SK-N-MC (cell line): Measurements from ENCODE around the gene KLHDC2.
"Not testable (repeated sequence)": the region's sequence is repeated elsewhere in the genome, so short reads cannot be mapped to it uniquely, and the experiment has no call there.

Experiments used
- DNase-seq: peaks from one replicate; pipeline ENCODE4 v3.0.0-alpha.2; 2011; ENCODE audit warnings: low read depth, low spot score
- H3K27ac ChIP-seq: fragments of 200-600 bp; sonication (generic); 2 replicates; pipeline ENCODE4 v1.5.1; 2016; ENCODE audit warnings: mixed run types
- H3K36me3 ChIP-seq: fragments of 200-600 bp; sonication (generic); 2 replicates; pipeline ENCODE4 v1.6.1; 2017; ENCODE audit warnings: antibody characterized with exemption, low read length, mixed read lengths; ENCODE audit not compliant: insufficient read depth
- H3K4me3 ChIP-seq: fragments of 200-600 bp; sonication (generic); 2 replicates; pipeline ENCODE4 v1.5.1; 2016
- H3K9ac ChIP-seq: fragments of 200-600 bp; sonication (generic); 2 replicates; pipeline ENCODE4 v1.8.0; 2017; ENCODE audit warnings: mixed run types, mixed read lengths; ENCODE audit not compliant: insufficient read length
- H3K9me3 ChIP-seq: fragments of 200-600 bp; sonication (generic); 2 replicates; pipeline ENCODE4 v1.6.1; 2017; ENCODE audit warnings: low read depth, mild to moderate bottlenecking, antibody characterized with exemption, low read length, moderate library complexity, mixed read lengths
- EZH2 ChIP-seq: fragments of 200-600 bp; sonication (generic); IDR thresholded peaks from one replicate; pipeline ENCODE4 v1.6.1; 2017; ENCODE audit warnings: antibody characterized with exemption
- FOXP2 ChIP-seq: optimal IDR thresholded peaks from 2 replicates; pipeline ENCODE3; 2011; ENCODE audit warnings: mild to moderate bottlenecking, moderate library complexity; ENCODE audit not compliant: insufficient read depth; ENCODE audit errors: extremely low read length, control extremely low read depth
- POLR2AphosphoS5 ChIP-seq: IDR thresholded peaks from 2 replicates; pipeline ENCODE4 v1.6.1; 2012; ENCODE audit warnings: mild to moderate bottlenecking, low read depth, low read length, borderline replicate concordance

KLHDC2 gene

DNA sequence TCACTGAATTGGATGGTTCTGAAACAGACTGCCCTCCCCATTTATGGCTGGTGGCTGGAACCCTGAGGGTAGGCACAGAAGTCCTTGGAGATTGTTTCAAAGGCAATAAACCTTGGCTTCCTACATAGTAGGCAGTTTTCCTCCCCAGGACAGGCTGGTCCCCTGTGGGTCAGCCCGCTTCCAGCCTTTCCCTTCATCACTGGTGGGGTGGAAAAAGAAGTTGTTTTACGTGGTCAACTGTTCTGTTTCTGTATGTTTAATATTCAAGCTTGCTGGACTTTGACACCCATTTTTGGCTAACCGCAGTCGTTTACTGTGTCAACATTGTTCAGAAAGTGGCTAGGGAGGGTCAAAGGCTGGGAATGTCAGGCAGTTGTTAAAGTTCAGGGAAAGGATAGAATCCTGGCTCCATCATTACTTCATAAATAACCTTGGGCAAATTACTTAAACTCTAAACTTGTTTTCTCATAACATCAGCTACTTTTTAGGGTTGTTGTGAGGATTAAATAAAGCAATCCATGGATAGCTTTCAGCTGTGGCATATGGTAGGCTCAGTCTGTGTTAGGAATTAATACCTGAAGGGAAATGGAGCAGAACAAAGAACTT, 2.4 kb downstream of the KLHDC2 start:
- Histone ChIP-seq H3K4me3 (peak overlapping the region; percentile 96), H3K36me3 (peaks cover 9% of the 10 kb centered on the region), H3K9ac (peak overlapping the region; percentile 9), H3K27ac (peak overlapping the region; percentile 34), H3K9me3 (no peaks in the 10 kb centered on the region)
- TF ChIP-seq POLR2AphosphoS5 (0 out of 2 replicates have a peak, but pooled peaks have one; percentile 12), FOXP2 (no peak)
- DNase-seq = no peak

DNA sequence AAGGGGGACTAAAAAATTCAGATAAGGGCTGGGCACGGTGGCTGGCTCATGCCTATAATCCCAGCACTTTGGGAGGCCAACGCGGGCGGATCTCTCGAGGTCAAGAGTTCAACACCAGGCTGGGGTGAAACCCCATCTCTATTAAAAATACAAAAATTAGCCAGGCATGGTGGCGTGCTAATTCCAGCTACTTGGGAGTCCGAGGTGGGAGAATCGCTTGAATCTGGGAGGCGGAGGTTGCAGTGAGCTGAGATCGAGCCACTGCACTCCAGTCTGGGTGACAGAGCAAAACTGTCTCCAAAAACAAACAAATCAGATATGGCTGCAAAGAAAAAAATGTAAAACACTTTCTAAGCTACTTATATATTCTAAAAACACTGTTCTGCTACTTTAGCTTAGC, 3.7 kb downstream of the KLHDC2 start:
- H3K9ac ChIP-seq, H3K4me3 ChIP-seq, H3K9me3 ChIP-seq, DNase-seq: not testable (repeated sequence)
- peaks cover 14% of the 10 kb centered on the region for H3K36me3 ChIP-seq
- peak overlapping the region; percentile 39; the same call in 1 of the 2 replicates for H3K27ac ChIP-seq

DNA sequence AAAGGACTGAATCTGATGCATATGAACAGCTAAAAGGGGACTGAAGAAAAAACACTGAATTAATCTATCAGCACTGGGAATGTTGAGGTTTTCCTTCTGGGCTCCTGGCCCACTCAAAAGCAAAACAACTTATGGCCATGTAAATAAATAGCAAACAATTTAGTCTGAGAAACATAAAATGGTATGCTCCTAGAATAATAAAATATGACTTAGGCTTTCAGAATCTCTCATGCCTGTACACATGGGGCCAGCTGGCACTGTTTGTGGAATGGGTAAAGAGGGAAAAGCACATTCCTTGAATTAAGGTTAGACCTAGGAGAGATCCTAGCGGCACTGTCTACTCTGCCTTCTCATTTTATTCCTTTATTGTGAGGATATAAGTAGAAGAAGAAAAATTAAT, 6.2 kb downstream of the KLHDC2 start:
- Histone ChIP-seq H3K27ac (no peak overlapping the region; the same call in 1 of the 2 replicates), H3K4me3 (no peak overlapping the region), H3K9me3 (no peaks in the 10 kb centered on the region), H3K9ac (no peak overlapping the region), H3K36me3 (peaks cover 30% of the 10 kb centered on the region)
- no peak for DNase-seq
- TF ChIP-seq FOXP2 = no peak
- no peak for TF ChIP-seq POLR2AphosphoS5
- TF ChIP-seq EZH2 = no peak

DNA sequence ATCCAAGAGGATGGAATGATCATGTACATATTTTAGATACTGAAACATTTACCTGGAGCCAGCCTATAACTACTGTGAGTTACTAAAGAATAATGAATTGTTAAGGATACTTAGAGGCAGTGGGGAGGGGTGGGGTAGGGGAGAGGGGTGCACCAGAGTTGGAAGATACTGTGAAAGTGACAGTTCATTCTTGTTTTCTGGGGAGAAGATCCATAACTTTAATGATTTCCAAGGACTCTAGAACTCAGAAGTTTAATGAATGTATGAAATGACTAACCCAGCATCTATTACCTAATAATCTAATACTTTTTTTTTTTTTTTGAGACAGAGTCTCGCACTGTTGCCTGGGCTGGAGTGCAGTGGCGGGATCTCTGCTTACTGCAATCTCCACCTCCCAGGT, 10.5 kb downstream of the KLHDC2 start:
- TF ChIP-seq EZH2 = no peak
- TF ChIP-seq FOXP2 = no peak
- no peak for TF ChIP-seq POLR2AphosphoS5

DNA sequence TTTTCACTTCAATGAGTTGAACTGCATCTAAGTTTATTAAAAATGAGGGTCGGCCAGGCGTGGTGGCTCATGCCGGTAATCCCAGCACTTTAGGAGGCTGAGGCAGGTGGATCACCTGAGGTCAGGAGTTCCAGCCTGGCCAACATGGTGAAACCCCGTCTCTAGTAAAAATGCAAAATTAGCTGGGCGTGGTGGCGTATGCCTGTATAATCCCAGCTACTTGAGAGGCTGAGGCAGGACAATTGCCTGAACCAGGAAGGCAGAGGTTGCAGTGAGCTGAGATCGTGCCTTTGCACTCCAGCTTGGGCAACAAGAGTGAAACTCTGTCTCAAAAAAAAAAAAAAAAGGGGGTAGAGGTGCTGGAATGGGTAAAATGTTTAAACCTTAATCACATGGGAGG, 13.1 kb downstream of the KLHDC2 start:
- peaks cover 86% of the 10 kb centered on the region for H3K36me3 ChIP-seq
- not testable (repeated sequence) for H3K9ac ChIP-seq, DNase-seq, H3K9me3 ChIP-seq, H3K4me3 ChIP-seq, H3K27ac ChIP-seq

More for the DNA sequence above, 10.5 kb downstream of the KLHDC2 start:
- Histone ChIP-seq H3K9ac (no peak overlapping the region), H3K27ac (no peak overlapping the region), H3K9me3 (no peaks in the 10 kb centered on the region), H3K4me3 (no peak overlapping the region), H3K36me3 (peaks cover 73% of the 10 kb centered on the region)
- no peak for DNase-seq

DNA sequence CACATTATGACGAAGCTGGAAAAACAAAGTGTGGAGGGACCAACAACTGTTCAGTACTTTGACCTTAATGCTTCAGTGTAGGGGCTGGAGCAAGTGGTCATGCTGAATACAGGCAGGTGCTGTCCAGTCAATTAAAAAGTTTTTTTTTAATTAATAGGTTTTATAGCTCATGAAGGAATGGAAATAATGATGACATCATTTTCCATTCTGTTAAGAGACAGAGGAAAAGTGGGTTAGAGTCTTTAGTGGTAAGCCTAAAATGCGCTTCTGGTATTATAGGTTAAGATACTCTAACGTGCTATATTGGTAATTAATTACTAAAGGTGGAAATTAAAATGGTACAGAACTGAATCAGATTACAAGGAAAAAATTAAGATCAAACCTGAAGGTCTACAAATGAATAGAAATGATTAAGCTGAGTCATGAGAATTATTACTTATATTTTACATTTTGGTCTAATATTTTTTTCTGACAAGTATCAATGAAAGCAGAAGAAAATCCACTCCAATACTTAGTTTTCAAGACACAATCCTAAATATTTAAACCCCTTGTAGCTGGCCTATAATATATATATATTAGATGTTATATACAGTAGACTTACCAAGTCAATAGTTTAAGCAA, 15.6 kb downstream of the KLHDC2 start:
- TF ChIP-seq FOXP2 (no peak), EZH2 (no peak), POLR2AphosphoS5 (no peak)
- no peaks in the 10 kb centered on the region for H3K9me3 ChIP-seq
- no peak overlapping the region for H3K27ac ChIP-seq
- H3K4me3 ChIP-seq = no peak overlapping the region
- no peak overlapping the region for H3K9ac ChIP-seq
- no peak for DNase-seq
- peaks cover 98% of the 10 kb centered on the region for H3K36me3 ChIP-seq

DNA sequence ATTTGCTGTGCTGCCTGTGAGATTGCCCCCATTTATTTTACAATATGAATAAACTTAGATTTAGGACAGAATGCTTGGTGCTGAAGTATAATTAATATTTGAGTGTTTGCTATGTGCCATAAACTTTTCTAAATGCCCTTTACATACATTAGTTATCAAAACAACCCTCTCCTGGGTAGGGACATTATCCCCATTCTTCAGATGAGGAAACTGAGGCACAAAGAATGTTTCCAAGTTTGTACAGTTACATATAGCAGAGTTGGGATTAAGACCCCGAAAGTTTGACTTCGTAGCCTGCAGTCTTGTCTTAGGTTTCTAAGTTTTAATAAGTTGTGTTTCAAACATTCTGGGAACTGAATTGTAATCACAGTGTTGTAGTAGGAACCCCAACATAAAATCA, 18.4 kb downstream of the KLHDC2 start:
- H3K4me3 ChIP-seq = no peak overlapping the region
- H3K27ac ChIP-seq = no peak overlapping the region
- H3K36me3 ChIP-seq = peaks cover 89% of the 10 kb centered on the region
- H3K9me3 ChIP-seq = no peaks in the 10 kb centered on the region
- no peak for DNase-seq
- TF ChIP-seq EZH2 = no peak
- TF ChIP-seq FOXP2 = no peak
- no peak for TF ChIP-seq POLR2AphosphoS5
- no peak overlapping the region for H3K9ac ChIP-seq

DNA sequence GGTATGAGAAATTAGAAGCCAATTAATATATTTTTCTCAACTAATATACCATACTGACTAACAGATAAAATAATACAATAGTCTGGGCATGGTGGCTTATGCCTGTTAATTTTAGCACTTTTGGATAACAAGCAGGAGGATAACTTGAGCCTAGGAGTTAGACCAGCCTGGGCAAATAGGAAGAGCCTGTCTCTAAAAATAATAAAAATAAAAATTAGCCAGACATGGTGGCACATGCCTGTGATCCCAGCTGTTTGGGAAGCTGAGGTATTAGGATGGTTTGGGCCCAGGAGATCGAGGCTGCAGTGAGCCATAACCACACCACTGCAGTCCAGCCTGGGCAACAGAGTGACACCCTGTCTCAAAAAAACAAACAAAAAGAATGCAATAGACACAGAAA, 24.7 kb downstream of the KLHDC2 start:
- Histone ChIP-seq H3K4me3 (no peak overlapping the region), H3K9me3 (no peaks in the 10 kb centered on the region), H3K27ac (no peak overlapping the region), H3K36me3 (peaks cover 82% of the 10 kb centered on the region), H3K9ac (no peak overlapping the region)
- DNase-seq = no peak
- TF ChIP-seq POLR2AphosphoS5 (no peak), EZH2 (no peak), FOXP2 (no peak)

DNA sequence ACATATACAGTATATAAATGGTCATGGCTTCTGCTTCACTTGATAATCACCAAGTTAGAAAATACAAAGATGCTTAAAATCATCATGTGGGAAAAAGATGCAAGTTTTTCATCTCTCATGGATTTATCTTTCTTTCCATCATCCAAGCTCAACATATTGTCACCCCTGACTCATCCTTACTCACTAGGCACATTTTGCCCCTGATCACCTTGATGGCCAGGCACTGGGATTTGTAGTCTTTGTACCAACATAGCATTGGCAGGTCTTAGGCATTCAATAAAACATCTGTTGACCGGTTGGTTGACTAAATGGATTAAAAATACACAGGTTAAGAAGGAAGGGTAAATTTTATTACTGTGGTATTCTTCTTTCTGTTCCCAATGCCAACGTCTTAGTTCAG, 28.1 kb downstream of the KLHDC2 start:
- H3K9ac ChIP-seq = no peak overlapping the region
- TF ChIP-seq FOXP2 (no peak), EZH2 (no peak), POLR2AphosphoS5 (no peak)
- no peak overlapping the region for H3K27ac ChIP-seq
- DNase-seq = no peak
- peaks cover 85% of the 10 kb centered on the region for H3K36me3 ChIP-seq
- no peak overlapping the region for H3K4me3 ChIP-seq
- no peaks in the 10 kb centered on the region for H3K9me3 ChIP-seq
